Heart left ventricle (tissue), 13 donors: ENCODE results near the gene LBX2.
"Not testable (repeated sequence)": the region's sequence is repeated elsewhere in the genome, so short reads cannot be mapped to it uniquely, and the experiment has no call there.

Experiments used
- CTCF ChIP-seq, 12 donors: fragments of 200-600 bp; sonication (generic) in 4 of 12; IDR thresholded peaks; one replicate each; pipeline versions ENCODE4 v1.5.0 to v1.8.0; 2018 to 2022; ENCODE audit warnings: antibody characterized with exemption in 12 of 12, mild to moderate bottlenecking in 5 of 12
- POLR2A ChIP-seq, 2 donors: fragments of 450-650 bp; IDR thresholded peaks; one replicate each; pipeline ENCODE4 v1.6.1; 2017; ENCODE audit warnings: antibody characterized with exemption in 2 of 2, mild to moderate bottlenecking in 2 of 2, moderate library complexity in 2 of 2
- donor health status: ischemic (EF 13 %, LVEDD 7.1; RV severe dilation, severe dysfunction).
- donor health status: DM: no; HTN: yes; CAD: no.
- donor health status: DM: no; HTN: no; CAD: no.
- donor health status: ischemic (EF 25% LVEDD 6.9; RV normal size, moderate dysfunction).
- donor health status: ischemic (EF 25% LVEDD 5.7; RV mildly dilated, moderate dysfunction).
- donor health status: ischemic (EF 35%, LVEDD 5.7; RV mildly dilated, moderate dysfunction).
- donor health status: nonischemic (EF 11% LVEDD 7.7; RV severe dilation, severe dysfunction).
- donor health status: DM: yes; HTN: yes; CAD: no.
- donor health status: PGD.
- donor health status: ischemic (EF 29% LVEDD 5.4; RV normal size, mild dysfunction).
- donor health status: nonischemic (EF 23%, LVEDD 6.1; RV moderate dilation, normal function).

GRCh38 chr2:74470742-74471141 is 28.7 kb downstream of the LBX2 start:
- TF ChIP-seq CTCF, POLR2A (IDR thresholded peaks at IDR 0.05): not testable (repeated sequence)
